B cell (primary cell): Measurements from ENCODE around the gene CTNNBL1. TPM values are rescaled to one million over a fixed set of nuclear protein-coding genes. Genes with fewer than 3 reads are reported as not detected.

Experiments used
- ATAC-seq: fragments of 200-7000 bp; cut with Tn5 transposase; one replicate; pipeline ENCODE4 v1.10.0; 2021; ENCODE audit warnings: low read depth, mild to moderate bottlenecking, moderate number of reproducible peaks, moderate library complexity
- CTCF ChIA-PET: fragments of 350-600 bp; sonication (Branson Sonifier 250); formaldehyde crosslinking; loops from one replicate; lab custom pipeline; 2021; ENCODE audit warnings: antibody characterized with exemption, inconsistent platforms; lab: Charles Lee
- POLR2A ChIA-PET: fragments of 350-600 bp; sonication (Branson Sonifier 250); formaldehyde crosslinking; loops from one replicate; lab custom pipeline; 2021; ENCODE audit warnings: antibody characterized with exemption; lab: Charles Lee
- DNase-seq: peaks from one replicate; pipeline ENCODE4 v3.0.0; 2013
- H2AFZ ChIP-seq: 2 replicates; pipeline ENCODE4 v1.6.1; 2012; ENCODE audit warnings: mild to moderate bottlenecking, low read depth, low read length; ENCODE audit not compliant: insufficient read depth, poor library complexity, severe bottlenecking
- H3K27ac ChIP-seq, 2 donors: 1 replicate in 1 of 2; 2 replicates in 1 of 2; pipeline ENCODE4 v1.5.1; 2012 to 2013; ENCODE audit warnings: low read length in 2 of 2, mild to moderate bottlenecking in 2 of 2, moderate library complexity in 1 of 2
- H3K27me3 ChIP-seq, 4 experiments: fragments of 200-600 bp in 1 of 4; sonication (generic) in 1 of 4; replicated peaks in 1 of 4; 1 replicate in 2 of 4; 2 replicates in 2 of 4; pipeline versions ENCODE4 v1.6.1 to v1.7.0; 2013 to 2016; ENCODE audit warnings: low read length in 3 of 4, mild to moderate bottlenecking in 2 of 4, mixed read lengths in 1 of 4, moderate library complexity in 1 of 4; ENCODE audit not compliant: insufficient read depth in 4 of 4, control insufficient read depth in 3 of 4; ENCODE audit errors: control extremely low read depth in 1 of 4
- H3K36me3 ChIP-seq, 2 experiments: replicated peaks in 1 of 2; 1 replicate in 1 of 2; 2 replicates in 1 of 2; pipeline versions ENCODE4 v1.6.1 to v1.7.1; 2013; ENCODE audit warnings: low read length in 1 of 2; ENCODE audit not compliant: insufficient read depth in 2 of 2, control insufficient read depth in 1 of 2; ENCODE audit errors: control extremely low read depth in 1 of 2, extremely low read depth in 1 of 2
- H3K4me1 ChIP-seq, 2 donors: fragments of 200-600 bp in 1 of 2; sonication (generic) in 1 of 2; 1 replicate in 1 of 2; 2 replicates in 1 of 2; pipeline versions ENCODE4 v1.5.1 to v1.6.1; 2013 to 2017; ENCODE audit warnings: low read length in 2 of 2; ENCODE audit not compliant: control insufficient read depth in 2 of 2, insufficient read depth in 2 of 2
- H3K4me2 ChIP-seq: replicated peaks from 2 replicates; pipeline ENCODE3; 2012; ENCODE audit warnings: mild to moderate bottlenecking, low read depth, low read length; ENCODE audit not compliant: poor library complexity, severe bottlenecking
- H3K4me3 ChIP-seq, 5 experiments: fragments of 200-600 bp in 1 of 5; sonication (generic) in 1 of 5; 1 replicate in 3 of 5; 2 replicates in 2 of 5; pipeline versions ENCODE4 v1.5.1 to v1.7.0; 2011 to 2016; ENCODE audit warnings: low read length in 4 of 5, mild to moderate bottlenecking in 4 of 5, low read depth in 2 of 5, control low read depth in 1 of 5, moderate library complexity in 1 of 5; ENCODE audit not compliant: insufficient read depth in 1 of 5; ENCODE audit errors: control extremely low read depth in 1 of 5, extremely low read depth in 1 of 5
- H3K79me2 ChIP-seq: fragments of 200-600 bp; sonication (generic); one replicate; pipeline ENCODE4 v1.6.0; 2016; ENCODE audit warnings: low read length; ENCODE audit not compliant: control insufficient read depth, insufficient read depth
- H3K9ac ChIP-seq: fragments of 200-600 bp; sonication (generic); 2 replicates; pipeline ENCODE4 v1.6.1; 2017; ENCODE audit warnings: mild to moderate bottlenecking, low read length, moderate library complexity
- H3K9me3 ChIP-seq, 3 donors: one replicate each; pipeline versions ENCODE4 v1.6.1 to v1.7.1; 2013; ENCODE audit warnings: low read length in 2 of 3; ENCODE audit not compliant: control insufficient read depth in 2 of 3, insufficient read depth in 1 of 3; ENCODE audit errors: control extremely low read depth in 1 of 3
- H4K20me1 ChIP-seq: 2 replicates; pipeline ENCODE4 v1.6.0; 2012; ENCODE audit warnings: mild to moderate bottlenecking, low read length; ENCODE audit not compliant: insufficient read depth, control insufficient read depth, poor library complexity, severe bottlenecking
- H3K27ac Mint-ChIP-seq: one replicate; pipeline ENCODE4 v1.8.0; 2021; ENCODE audit warnings: mixed read lengths
- H3K27me3 Mint-ChIP-seq: one replicate; pipeline ENCODE4 v1.8.0; 2021; ENCODE audit warnings: mixed read lengths
- H3K4me1 Mint-ChIP-seq: one replicate; pipeline ENCODE4 v1.8.0; 2021; ENCODE audit warnings: mixed read lengths
- H3K4me3 Mint-ChIP-seq: one replicate; pipeline ENCODE4 v1.8.0; 2021; ENCODE audit warnings: mixed read lengths
- H3K9me3 Mint-ChIP-seq: one replicate; pipeline ENCODE4 v1.8.0; 2022; ENCODE audit warnings: mixed read lengths; ENCODE audit not compliant: insufficient read depth
- CTCF ChIP-seq: fragments of 200-600 bp; IDR thresholded peaks from one replicate; pipeline ENCODE4 v1.8.0; 2022; ENCODE audit warnings: antibody characterized with exemption, mild to moderate bottlenecking
- EZH2 ChIP-seq: IDR thresholded peaks from 2 replicates; pipeline ENCODE4 v1.6.1; 2012; ENCODE audit warnings: borderline replicate concordance, low read depth, mild to moderate bottlenecking, moderate library complexity, low read length; ENCODE audit not compliant: insufficient read depth, poor library complexity, severe bottlenecking
- WGBS: methylation state at CpG from one replicate; pipeline ENCODE4 v1.1.5; 2013; ENCODE audit warnings: missing lambda C conversion rate; ENCODE audit not compliant: insufficient coverage; 5-methylcytosine and 5-hydroxymethylcytosine counted together
- intact Hi-C: fragments of 100-400 bp; cut with micrococcal nuclease; formaldehyde crosslinking; loops from one replicate; pipeline ENCODE4 v1.10.0; 2022
- polyA plus RNA-seq: library from polyadenylated mRNA; depleted of rRNA; stranded (reverse); fragments of >200 nt; gene quantifications from 2 replicates; pipeline ENCODE4 v1.2.3, GENCODE V29; 2012
- total RNA-seq, 2 donors: library from RNA; stranded (reverse); fragments of 120-200 nt in 1 of 2; gene quantifications; 1 replicate in 1 of 2; 2 replicates in 1 of 2; pipeline versions ENCODE4 v1.2.3 to v1.2.4, GENCODE V29; 2013 to 2022

Gene CTNNBL1
- total and polyA plus RNA-seq, 2 donors (not counting 1 experiment from before 2014, with no cell fraction given) = 25.3 to 64.7 TPM

GRCh38 chr20:37786043-37786442, 92.2 kb downstream of the CTNNBL1 start:
- intact Hi-C loops = no loop called here
- H4K20me1 ChIP-seq = no peaks in the 10 kb centered on the region
- H3K9me3 ChIP-seq = no peaks in the 10 kb centered on the region
- no peaks in the 10 kb centered on the region for H3K27me3 Mint-ChIP-seq
- WGBS = 100% methylated on average over 1 of the region's 1 CpG
- H3K9ac ChIP-seq = no peak overlapping the region
- H3K79me2 ChIP-seq = no peaks in the 10 kb centered on the region
- H3K9me3 Mint-ChIP-seq = peaks cover 2% of the 10 kb centered on the region
- DNase-seq = no peak
- no peak overlapping the region for H3K4me3 ChIP-seq
- TF ChIP-seq CTCF (no peak), EZH2 (no peak)
- no peaks in the 10 kb centered on the region for H3K27me3 ChIP-seq
- no peak for ATAC-seq
- peaks cover 12 to 23% of the 10 kb centered on the region in 2 experiments for H3K36me3 ChIP-seq
- H3K4me2 ChIP-seq = no peak overlapping the region
- POLR2A ChIA-PET = no interaction called here
- H3K4me1 ChIP-seq = peaks cover 22 to 23% of the 10 kb centered on the region in 2 donors
- peaks cover 39% of the 10 kb centered on the region for H3K4me1 Mint-ChIP-seq
- CTCF ChIA-PET = interaction anchor here (0.7 kb wide), 1 partner anchor 435 kb away, joined by 3 read pairs; no protein-coding TSS in a partner anchor
- no peak overlapping the region for H2AFZ ChIP-seq
- no peak overlapping the region for H3K4me3 Mint-ChIP-seq
- no peak overlapping the region for H3K27ac ChIP-seq
- H3K27ac Mint-ChIP-seq = no peak overlapping the region

- H3K4me2 ChIP-seq = peak overlapping the region; percentile 56
- no CpG with 5 or more reads among the region's 1 CpG for WGBS
- peaks cover 2% of the 10 kb centered on the region for H3K79me2 ChIP-seq
- peaks cover 33% of the 10 kb centered on the region for H3K4me1 Mint-ChIP-seq
- H3K27me3 Mint-ChIP-seq = no peaks in the 10 kb centered on the region
- H3K36me3 ChIP-seq = peaks cover 6 to 19% of the 10 kb centered on the region in 2 experiments
- DNase-seq (peak; percentile 42), ATAC-seq (peak; percentile 64)
- TF ChIP-seq CTCF (no peak), EZH2 (no peak)
- H3K9me3 Mint-ChIP-seq = peaks cover 2% of the 10 kb centered on the region
- H2AFZ ChIP-seq = peak overlapping the region; percentile 57
- no peaks in the 10 kb centered on the region for H4K20me1 ChIP-seq
- ChIA-PET CTCF (interaction anchor here (1.3 kb wide), 1 partner anchor 431 kb away, joined by 3 read pairs; no protein-coding TSS in a partner anchor), POLR2A (interaction anchor here (0.6 kb wide), 1 partner anchor 131 kb away, joined by 3 read pairs; no protein-coding TSS in a partner anchor)
- intact Hi-C loops = loop anchor here (1.0 kb wide), 2 partner anchors 13 to 15 kb away; no protein-coding TSS in a partner anchor
- peaks cover 22 to 23% of the 10 kb centered on the region in 2 donors for H3K4me1 ChIP-seq
- peak overlapping the region; percentile 36 for H3K9ac ChIP-seq
- H3K9me3 ChIP-seq = peaks cover 0 to 3% (median 0%) of the 10 kb centered on the region in 3 donors
- peak overlapping the region; percentile 14 to 58 for H3K27ac ChIP-seq
- peak overlapping the region in 1 of 5 experiments; percentile 31 for H3K4me3 ChIP-seq
- peak overlapping the region; percentile 58 for H3K4me3 Mint-ChIP-seq
- peak overlapping the region; percentile 80 for H3K27ac Mint-ChIP-seq
- H3K27me3 ChIP-seq = no peaks in the 10 kb centered on the region
Measured at GRCh38 chr20:37789408-37789807, 95.6 kb downstream of the CTNNBL1 start.
